SK-N-SH (cell line): ENCODE results near the gene HSPG2. TPM values are rescaled to one million over a fixed set of nuclear protein-coding genes. Genes with fewer than 3 reads are reported as not detected.

Experiments used
- CTCF ChIA-PET: fragments of 300-600, 350-600 bp; formaldehyde crosslinking; extraction: SDS; loops from one replicate; lab custom pipeline; 2021; lab: Yijun Ruan, JAX
- POLR2A ChIA-PET: fragments of 350-600 bp; sonication (Branson Sonifier 250); formaldehyde crosslinking; extraction: SDS; loops from one replicate; lab custom pipeline; 2020; ENCODE audit warnings: antibody characterized with exemption, inconsistent platforms; lab: Yijun Ruan, JAX
- DNase-seq: peaks from one replicate; pipeline ENCODE4 v3.0.0; 2012
- H2AFZ ChIP-seq: fragments of 200-600 bp; sonication (generic); 2 replicates; pipeline ENCODE4 v1.8.1; 2016; ENCODE audit warnings: antibody characterized with exemption, mild to moderate bottlenecking, low read depth
- H3F3A ChIP-seq: fragments of 200-600 bp; sonication (generic); replicated peaks from 2 replicates; pipeline ENCODE3; 2016; ENCODE audit warnings: antibody characterized with exemption, mild to moderate bottlenecking; ENCODE audit not compliant: insufficient read depth
- H3K27ac ChIP-seq, 2 experiments: fragments of 200-500 bp in 1 of 2; fragments of 200-600 bp in 1 of 2; sonication (Bioruptor generic) in 1 of 2; sonication (generic), shearing (Covaris generic) in 1 of 2; 2 replicates each; pipeline versions ENCODE4 v1.5.1 to v1.6.1; 2014 to 2016; ENCODE audit warnings: low read depth in 2 of 2, inconsistent platforms in 1 of 2, low read length in 1 of 2, mild to moderate bottlenecking in 1 of 2, mixed read lengths in 1 of 2
- H3K27me3 ChIP-seq: fragments of 200-600 bp; sonication (generic), shearing (Covaris generic); 2 replicates; pipeline ENCODE4 v1.6.1; 2016; ENCODE audit warnings: mixed run types; ENCODE audit not compliant: insufficient read depth
- H3K36me3 ChIP-seq, 2 experiments: fragments of 200-500 bp in 1 of 2; fragments of 200-600 bp in 1 of 2; sonication (Bioruptor generic) in 1 of 2; sonication (generic) in 1 of 2; replicated peaks in 1 of 2; 2 replicates each; pipeline versions ENCODE3 to v1.5.1; 2014 to 2016; ENCODE audit warnings: low read length in 1 of 2, mild to moderate bottlenecking in 1 of 2; ENCODE audit not compliant: insufficient read depth in 2 of 2, control insufficient read depth in 1 of 2
- H3K4me1 ChIP-seq, 2 experiments: fragments of 200-500 bp in 1 of 2; fragments of 200-600 bp in 1 of 2; sonication (Bioruptor generic) in 1 of 2; sonication (generic), shearing (Covaris generic) in 1 of 2; 2 replicates each; pipeline versions ENCODE4 v1.5.1 to v1.6.1; 2014 to 2016; ENCODE audit warnings: low read depth in 1 of 2, low read length in 1 of 2, mixed run types in 1 of 2; ENCODE audit not compliant: insufficient read depth in 2 of 2, control insufficient read depth in 1 of 2
- H3K4me2 ChIP-seq: fragments of 200-600 bp; sonication (generic), shearing (Covaris generic); 2 replicates; pipeline ENCODE4 v1.6.1; 2017; ENCODE audit warnings: mixed run types
- H3K4me3 ChIP-seq, 2 experiments: fragments of 200-500 bp in 1 of 2; fragments of 200-600 bp in 1 of 2; sonication (Bioruptor generic) in 1 of 2; sonication (generic), shearing (Covaris generic) in 1 of 2; 2 replicates each; pipeline versions ENCODE4 v1.5.1 to v1.8.1; 2014 to 2016; ENCODE audit warnings: low read depth in 2 of 2, inconsistent platforms in 1 of 2, low read length in 1 of 2, mild to moderate bottlenecking in 1 of 2, mixed read lengths in 1 of 2, moderate library complexity in 1 of 2
- H3K79me2 ChIP-seq: fragments of 200-600 bp; sonication (generic); 2 replicates; pipeline ENCODE4 v1.8.1; 2017; ENCODE audit warnings: mild to moderate bottlenecking; ENCODE audit not compliant: insufficient read depth
- H3K9ac ChIP-seq: fragments of 200-600 bp; sonication (generic); 2 replicates; pipeline ENCODE4 v1.6.1; 2017; ENCODE audit warnings: mixed run types
- H3K9me2 ChIP-seq: fragments of 200-600 bp; sonication (generic); 2 replicates; pipeline ENCODE4 v1.6.1; 2017; ENCODE audit warnings: mixed run types
- H3K9me3 ChIP-seq: fragments of 200-600 bp; sonication (generic); 2 replicates; pipeline ENCODE4 v1.6.1; 2017; ENCODE audit warnings: mixed run types, mild to moderate bottlenecking, moderate library complexity
- H4K20me1 ChIP-seq: fragments of 200-600 bp; sonication (generic); 2 replicates; pipeline ENCODE4 v1.6.1; 2017; ENCODE audit warnings: mild to moderate bottlenecking, mixed run types; ENCODE audit not compliant: insufficient read depth
- CHD2 ChIP-seq: fragments of 150-350 bp; IDR thresholded peaks from 2 replicates; pipeline ENCODE4 v1.6.1; 2018; ENCODE audit warnings: low read length; ENCODE audit not compliant: partially characterized antibody
- CTCF ChIP-seq: fragments of 200-600 bp; sonication (generic); IDR thresholded peaks from 2 replicates; pipeline ENCODE4 v1.6.1; 2017; ENCODE audit warnings: antibody characterized with exemption, mild to moderate bottlenecking, moderate library complexity
- EP300 ChIP-seq, 2 experiments: IDR thresholded peaks; 2 replicates each; pipeline versions ENCODE4 v1.4.0 to v1.6.1; 2012; ENCODE audit warnings: borderline replicate concordance in 1 of 2, low read depth in 1 of 2, low read length in 1 of 2
- EZH2phosphoT487 ChIP-seq: fragments of 200-600 bp; sonication (generic); IDR thresholded peaks from 2 replicates; pipeline ENCODE4 v1.6.1; 2017; ENCODE audit warnings: low read depth, mixed run types, mild to moderate bottlenecking, antibody characterized with exemption, moderate library complexity, borderline replicate concordance
- JUND ChIP-seq: IDR thresholded peaks from 2 replicates; pipeline ENCODE4 v1.4.0; 2012
- MAX ChIP-seq: IDR thresholded peaks from 2 replicates; pipeline ENCODE4 v1.4.0; 2012; ENCODE audit warnings: low read depth
- MXI1 ChIP-seq: IDR thresholded peaks from 2 replicates; pipeline ENCODE4 v1.6.1; 2012; ENCODE audit warnings: mild to moderate bottlenecking, low read depth, low read length, improper control_type of control experiment
- NFIC ChIP-seq: IDR thresholded peaks from 2 replicates; pipeline ENCODE4 v1.4.0; 2012; ENCODE audit warnings: borderline replicate concordance
- NRF1 ChIP-seq: IDR thresholded peaks from 2 replicates; pipeline ENCODE4 v1.6.1; 2012; ENCODE audit warnings: low read depth, mild to moderate bottlenecking, low read length
- POLR2AphosphoS5 ChIP-seq: IDR thresholded peaks from 2 replicates; pipeline ENCODE4 v1.6.1; 2012; ENCODE audit warnings: low read depth, low read length
- RFX5 ChIP-seq: IDR thresholded peaks from 2 replicates; pipeline ENCODE4 v1.6.1; 2012; ENCODE audit warnings: mild to moderate bottlenecking, improper control_type of control experiment, low read length
- RXRA ChIP-seq: IDR thresholded peaks from 2 replicates; pipeline ENCODE4 v1.4.0; 2012; ENCODE audit warnings: low read depth, mild to moderate bottlenecking, borderline replicate concordance
- SMC3 ChIP-seq: IDR thresholded peaks from 2 replicates; pipeline ENCODE4 v1.6.1; 2012; ENCODE audit warnings: low read depth, low read length, improper control_type of control experiment
- TCF12 ChIP-seq: IDR thresholded peaks from 2 replicates; pipeline ENCODE4 v1.4.0; 2012
- WGBS: methylation state at CpG from one replicate; pipeline ENCODE4 v1.1.6; 2017; ENCODE audit warnings: low lambda C conversion rate; 5-methylcytosine and 5-hydroxymethylcytosine counted together
- polyA plus RNA-seq, 3 experiments: library from polyadenylated mRNA; depleted of rRNA; stranded (reverse); fragments of >200 nt; gene quantifications; 2 replicates each; pipeline ENCODE4 v1.2.3, GENCODE V29; 2012
- TF ChIP-seq, protein P1 (sequence below): fragments of 150-350 bp; IDR thresholded peaks from 2 replicates; pipeline ENCODE4 v1.6.1; 2017; ENCODE audit warnings: antibody characterized with exemption, low read length, low read depth, borderline replicate concordance
- TF ChIP-seq, protein P2 (sequence below): IDR thresholded peaks from 2 replicates; pipeline ENCODE4; 2012
- TF ChIP-seq, protein P3 (sequence below): IDR thresholded peaks from 2 replicates; pipeline ENCODE4 v1.6.1; 2012; ENCODE audit warnings: mild to moderate bottlenecking, low read depth, low read length, moderate library complexity

Gene HSPG2
- polyA plus RNA-seq, 1 of the 3 experiments (the other 2 are of a cell fraction): 28.9 TPM

- TF ChIP-seq, protein P1, sequence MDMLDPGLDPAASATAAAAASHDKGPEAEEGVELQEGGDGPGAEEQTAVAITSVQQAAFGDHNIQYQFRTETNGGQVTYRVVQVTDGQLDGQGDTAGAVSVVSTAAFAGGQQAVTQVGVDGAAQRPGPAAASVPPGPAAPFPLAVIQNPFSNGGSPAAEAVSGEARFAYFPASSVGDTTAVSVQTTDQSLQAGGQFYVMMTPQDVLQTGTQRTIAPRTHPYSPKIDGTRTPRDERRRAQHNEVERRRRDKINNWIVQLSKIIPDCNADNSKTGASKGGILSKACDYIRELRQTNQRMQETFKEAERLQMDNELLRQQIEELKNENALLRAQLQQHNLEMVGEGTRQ: no peak
- TF ChIP-seq MXI1: no peak
- TF ChIP-seq, protein P2, sequence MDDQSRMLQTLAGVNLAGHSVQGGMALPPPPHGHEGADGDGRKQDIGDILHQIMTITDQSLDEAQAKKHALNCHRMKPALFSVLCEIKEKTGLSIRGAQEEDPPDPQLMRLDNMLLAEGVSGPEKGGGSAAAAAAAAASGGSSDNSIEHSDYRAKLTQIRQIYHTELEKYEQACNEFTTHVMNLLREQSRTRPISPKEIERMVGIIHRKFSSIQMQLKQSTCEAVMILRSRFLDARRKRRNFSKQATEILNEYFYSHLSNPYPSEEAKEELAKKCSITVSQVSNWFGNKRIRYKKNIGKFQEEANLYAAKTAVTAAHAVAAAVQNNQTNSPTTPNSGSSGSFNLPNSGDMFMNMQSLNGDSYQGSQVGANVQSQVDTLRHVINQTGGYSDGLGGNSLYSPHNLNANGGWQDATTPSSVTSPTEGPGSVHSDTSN: no peak
- TF ChIP-seq, all 33 proteins: peak for 0
Measured at GRCh38 chr1:21940492-21940891, 3.4 kb upstream of the HSPG2 start (continued).

DNA sequence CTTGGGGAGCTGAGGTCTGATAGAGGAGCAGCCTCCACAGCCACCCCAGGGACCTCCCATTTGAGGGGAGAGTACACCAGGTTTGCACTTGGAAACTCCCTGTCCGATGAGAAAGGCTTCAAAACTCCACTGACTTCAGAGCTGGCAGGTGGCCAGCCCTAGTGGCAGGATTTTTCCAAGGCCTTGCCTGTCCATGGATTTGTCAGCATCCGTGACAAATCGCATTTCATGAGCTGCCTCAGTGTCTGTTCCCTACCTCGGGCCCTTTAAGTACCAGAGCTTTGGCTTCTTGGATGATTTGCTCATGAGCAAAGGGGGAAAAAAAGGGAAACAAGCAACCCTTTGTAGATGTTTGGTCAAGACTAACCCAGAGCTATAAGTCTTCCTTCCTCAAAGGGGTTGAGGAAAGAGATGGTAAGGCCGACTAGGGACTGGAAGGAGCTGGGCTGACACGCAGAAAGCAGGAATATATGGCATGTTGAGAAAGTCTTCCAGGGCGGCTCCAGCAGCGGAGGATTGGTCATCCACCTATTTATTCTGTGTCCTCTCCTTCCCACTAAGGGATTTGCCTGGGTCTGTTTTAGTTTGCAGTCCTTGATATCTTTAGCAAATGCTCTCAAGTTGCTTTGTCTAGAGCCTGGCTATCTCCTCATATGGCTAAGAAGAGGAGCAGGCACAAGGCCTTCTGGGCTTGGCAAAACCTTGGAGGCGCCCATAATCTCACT, 2.7 kb upstream of the HSPG2 start:
- H3K27ac ChIP-seq: peak overlapping the region in 1 of 2 experiments; percentile 83; a peak in 2 of 4 replicates
- TF ChIP-seq MXI1: no peak
- no peak for TF ChIP-seq RFX5
- TF ChIP-seq TCF12: peak; percentile 63
- TF ChIP-seq RXRA: no peak
- TF ChIP-seq NFIC: peak; percentile 98
- peak; percentile 30; the same call in 1 of the 2 replicates for TF ChIP-seq JUND
- TF ChIP-seq, protein P3, sequence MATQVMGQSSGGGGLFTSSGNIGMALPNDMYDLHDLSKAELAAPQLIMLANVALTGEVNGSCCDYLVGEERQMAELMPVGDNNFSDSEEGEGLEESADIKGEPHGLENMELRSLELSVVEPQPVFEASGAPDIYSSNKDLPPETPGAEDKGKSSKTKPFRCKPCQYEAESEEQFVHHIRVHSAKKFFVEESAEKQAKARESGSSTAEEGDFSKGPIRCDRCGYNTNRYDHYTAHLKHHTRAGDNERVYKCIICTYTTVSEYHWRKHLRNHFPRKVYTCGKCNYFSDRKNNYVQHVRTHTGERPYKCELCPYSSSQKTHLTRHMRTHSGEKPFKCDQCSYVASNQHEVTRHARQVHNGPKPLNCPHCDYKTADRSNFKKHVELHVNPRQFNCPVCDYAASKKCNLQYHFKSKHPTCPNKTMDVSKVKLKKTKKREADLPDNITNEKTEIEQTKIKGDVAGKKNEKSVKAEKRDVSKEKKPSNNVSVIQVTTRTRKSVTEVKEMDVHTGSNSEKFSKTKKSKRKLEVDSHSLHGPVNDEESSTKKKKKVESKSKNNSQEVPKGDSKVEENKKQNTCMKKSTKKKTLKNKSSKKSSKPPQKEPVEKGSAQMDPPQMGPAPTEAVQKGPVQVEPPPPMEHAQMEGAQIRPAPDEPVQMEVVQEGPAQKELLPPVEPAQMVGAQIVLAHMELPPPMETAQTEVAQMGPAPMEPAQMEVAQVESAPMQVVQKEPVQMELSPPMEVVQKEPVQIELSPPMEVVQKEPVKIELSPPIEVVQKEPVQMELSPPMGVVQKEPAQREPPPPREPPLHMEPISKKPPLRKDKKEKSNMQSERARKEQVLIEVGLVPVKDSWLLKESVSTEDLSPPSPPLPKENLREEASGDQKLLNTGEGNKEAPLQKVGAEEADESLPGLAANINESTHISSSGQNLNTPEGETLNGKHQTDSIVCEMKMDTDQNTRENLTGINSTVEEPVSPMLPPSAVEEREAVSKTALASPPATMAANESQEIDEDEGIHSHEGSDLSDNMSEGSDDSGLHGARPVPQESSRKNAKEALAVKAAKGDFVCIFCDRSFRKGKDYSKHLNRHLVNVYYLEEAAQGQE: no peak
- peak; percentile 64 for TF ChIP-seq CTCF
- no peak for TF ChIP-seq NRF1
- TF ChIP-seq, protein P2: peak; percentile 92
- no peak for TF ChIP-seq SMC3
- no peak for TF ChIP-seq EZH2phosphoT487
- TF ChIP-seq MAX: peak; percentile 71
- TF ChIP-seq POLR2AphosphoS5: 0 out of 2 replicates have a peak, but pooled peaks have one; percentile 41
- TF ChIP-seq, protein P1: no peak
- peak in 1 of 2 experiments; percentile 56; a peak in 1 of 4 replicates for TF ChIP-seq EP300 (IDR thresholded peaks at IDR 0.05; ENCODE audit: borderline replicate concordance in 1 of 2, low read depth in 1 of 2, low read length in 1 of 2)
- no peak for TF ChIP-seq CHD2

More for the DNA sequence above, 2.7 kb upstream of the HSPG2 start:
- ChIA-PET CTCF (interaction anchor here (0.7 to 1.6 kb wide), 6 partner anchors 9 to 24 kb away, joined by 3 to 7 read pairs (median 4); no protein-coding TSS in a partner anchor), POLR2A (interaction anchor here (0.7 kb wide), 1 partner anchor 534 kb away, joined by 5 read pairs; no protein-coding TSS in a partner anchor)
- Histone ChIP-seq H3K36me3 (no peaks in the 10 kb centered on the region), H2AFZ (peak overlapping the region; percentile 82), H3K4me2 (peak overlapping the region; percentile 39; the same call in 1 of the 2 replicates), H3K79me2 (peaks cover 20% of the 10 kb centered on the region), H3K9ac (peak overlapping the region; percentile 54), H4K20me1 (no peaks in the 10 kb centered on the region), H3K4me3 (no peak overlapping the region), H3F3A (peaks cover 32% of the 10 kb centered on the region), H3K27me3 (no peaks in the 10 kb centered on the region), H3K9me3 (no peaks in the 10 kb centered on the region), H3K4me1 (peaks cover 24 to 34% of the 10 kb centered on the region in 2 experiments; a peak in 3 of 4 replicates), H3K9me2 (no peaks in the 10 kb centered on the region)
- DNase-seq: peak; percentile 52
- WGBS: 36% methylated on average over 8 of the region's 9 CpGs
